ENCODE results near the gene ACTR10.

Gene ACTR10

GRCh38 chr14:58280954-58281787, 81.2 kb downstream of the ACTR10 start:
- H3K4me3 ChIP-seq (ENCODE audit: low read length) = no peak overlapping the region
- peak; percentile 90 for DNase-seq (ENCODE audit: low read depth)
- TF ChIP-seq, protein P1, sequence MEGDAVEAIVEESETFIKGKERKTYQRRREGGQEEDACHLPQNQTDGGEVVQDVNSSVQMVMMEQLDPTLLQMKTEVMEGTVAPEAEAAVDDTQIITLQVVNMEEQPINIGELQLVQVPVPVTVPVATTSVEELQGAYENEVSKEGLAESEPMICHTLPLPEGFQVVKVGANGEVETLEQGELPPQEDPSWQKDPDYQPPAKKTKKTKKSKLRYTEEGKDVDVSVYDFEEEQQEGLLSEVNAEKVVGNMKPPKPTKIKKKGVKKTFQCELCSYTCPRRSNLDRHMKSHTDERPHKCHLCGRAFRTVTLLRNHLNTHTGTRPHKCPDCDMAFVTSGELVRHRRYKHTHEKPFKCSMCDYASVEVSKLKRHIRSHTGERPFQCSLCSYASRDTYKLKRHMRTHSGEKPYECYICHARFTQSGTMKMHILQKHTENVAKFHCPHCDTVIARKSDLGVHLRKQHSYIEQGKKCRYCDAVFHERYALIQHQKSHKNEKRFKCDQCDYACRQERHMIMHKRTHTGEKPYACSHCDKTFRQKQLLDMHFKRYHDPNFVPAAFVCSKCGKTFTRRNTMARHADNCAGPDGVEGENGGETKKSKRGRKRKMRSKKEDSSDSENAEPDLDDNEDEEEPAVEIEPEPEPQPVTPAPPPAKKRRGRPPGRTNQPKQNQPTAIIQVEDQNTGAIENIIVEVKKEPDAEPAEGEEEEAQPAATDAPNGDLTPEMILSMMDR (conservative IDR thresholded peaks at IDR 0.05; ENCODE audit: low read length) = no peak

DNA sequence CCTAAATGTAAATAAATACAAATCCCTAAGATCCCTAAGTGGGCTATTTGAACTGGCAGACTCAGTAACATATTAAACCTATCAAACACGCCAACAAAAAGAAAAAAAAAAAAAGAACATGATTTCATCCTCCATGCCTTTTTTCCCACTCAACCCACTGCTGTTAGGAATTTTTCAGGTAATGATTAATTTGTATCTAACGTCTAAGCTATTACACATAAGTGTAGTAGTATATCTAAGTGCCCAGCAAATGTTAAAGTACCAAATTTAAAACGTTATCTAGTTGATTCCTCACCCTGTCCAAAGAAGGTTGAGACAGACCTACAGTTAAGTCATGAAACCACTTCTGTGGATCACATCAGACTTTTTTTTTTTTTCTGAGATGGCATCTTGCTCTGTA, 82.0 kb downstream of the ACTR10 start:
- no peak for DNase-seq (ENCODE audit: low read depth)
- TF ChIP-seq, protein P1 (conservative IDR thresholded peaks at IDR 0.05; ENCODE audit: low read length) = no peak
- no peak overlapping the region for H3K4me3 ChIP-seq (ENCODE audit: low read length)

DNA sequence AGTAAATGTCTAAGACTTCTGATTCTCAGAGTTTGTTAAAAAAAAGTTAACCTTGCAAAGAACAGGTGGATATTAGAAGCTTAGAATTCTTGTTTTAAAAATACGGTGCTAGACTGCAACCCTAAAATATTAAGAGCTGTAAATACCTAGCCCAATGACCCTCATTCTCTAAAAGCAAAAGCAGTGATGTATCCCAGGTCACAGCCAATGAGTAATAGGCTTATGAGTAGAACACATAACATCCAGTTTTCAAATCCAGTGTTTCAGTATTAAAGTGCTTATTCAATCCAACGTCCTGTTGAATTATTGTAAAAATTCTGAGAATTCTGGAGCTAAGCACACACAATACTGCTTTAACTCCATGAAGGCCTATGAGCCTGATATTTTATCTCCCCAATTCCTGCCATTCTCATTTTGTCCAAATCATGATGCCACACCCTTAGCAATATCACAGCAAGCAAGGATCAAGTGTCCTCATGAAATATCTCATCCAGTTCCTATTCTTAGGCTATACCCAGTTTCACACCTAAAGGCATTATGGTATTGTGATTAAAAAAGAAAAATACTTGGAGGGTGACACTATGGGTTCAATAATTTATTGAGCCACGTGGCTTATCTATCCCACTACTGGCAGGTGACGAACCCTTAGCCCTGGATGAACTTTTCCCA, 83.1 kb downstream of the ACTR10 start:
- TF ChIP-seq, protein P1 (conservative IDR thresholded peaks at IDR 0.05; ENCODE audit: low read length) = no peak
- no peak overlapping the region for H3K4me3 ChIP-seq (ENCODE audit: low read length)
- no peak for DNase-seq (ENCODE audit: low read depth)

GRCh38 chr14:58283730-58284129, 83.8 kb downstream of the ACTR10 start:
- no peak overlapping the region for H3K4me3 ChIP-seq (ENCODE audit: low read length)

DNA sequence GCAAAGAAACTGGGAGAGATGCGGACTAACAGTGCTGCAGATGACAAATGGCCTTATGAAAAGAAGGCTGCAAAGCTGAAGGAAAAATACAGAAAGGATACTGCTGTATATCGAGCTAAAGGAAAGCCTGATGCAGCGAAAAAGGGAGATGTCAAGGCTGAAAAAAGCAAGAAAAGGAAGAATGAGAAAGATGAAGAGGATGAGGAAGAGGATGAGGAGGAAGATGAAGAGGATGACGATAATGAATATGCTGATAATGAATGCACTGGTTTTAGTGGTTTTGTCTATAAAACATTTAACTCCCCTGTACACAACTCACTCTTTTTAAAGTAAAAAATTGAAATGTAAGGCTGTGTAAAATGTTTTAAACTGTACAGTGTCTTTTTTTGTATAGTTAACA, 85.2 kb downstream of the ACTR10 start:
- no peak for DNase-seq (ENCODE audit: low read depth)
- H3K4me3 ChIP-seq (ENCODE audit: low read length) = no peak overlapping the region
- TF ChIP-seq, protein P1 (conservative IDR thresholded peaks at IDR 0.05; ENCODE audit: low read length) = no peak

More at GRCh38 chr14:58283730-58284129, 83.8 kb downstream of the ACTR10 start:
- TF ChIP-seq, protein P1 (conservative IDR thresholded peaks at IDR 0.05; ENCODE audit: low read length) = no peak
- no peak for DNase-seq (ENCODE audit: low read depth)

Data from AG10803 (cell line).